Measurements from ENCODE around the gene NDUFV1. TPM values are rescaled to one million over a fixed set of nuclear protein-coding genes. Genes with fewer than 3 reads are reported as not detected.
"Not testable (repeated sequence)": the region's sequence is repeated elsewhere in the genome, so short reads cannot be mapped to it uniquely, and the experiment has no call there.

NDUFV1 gene
- total RNA-seq, 1 donor from 2014 or later, result 121 TPM

DNA sequence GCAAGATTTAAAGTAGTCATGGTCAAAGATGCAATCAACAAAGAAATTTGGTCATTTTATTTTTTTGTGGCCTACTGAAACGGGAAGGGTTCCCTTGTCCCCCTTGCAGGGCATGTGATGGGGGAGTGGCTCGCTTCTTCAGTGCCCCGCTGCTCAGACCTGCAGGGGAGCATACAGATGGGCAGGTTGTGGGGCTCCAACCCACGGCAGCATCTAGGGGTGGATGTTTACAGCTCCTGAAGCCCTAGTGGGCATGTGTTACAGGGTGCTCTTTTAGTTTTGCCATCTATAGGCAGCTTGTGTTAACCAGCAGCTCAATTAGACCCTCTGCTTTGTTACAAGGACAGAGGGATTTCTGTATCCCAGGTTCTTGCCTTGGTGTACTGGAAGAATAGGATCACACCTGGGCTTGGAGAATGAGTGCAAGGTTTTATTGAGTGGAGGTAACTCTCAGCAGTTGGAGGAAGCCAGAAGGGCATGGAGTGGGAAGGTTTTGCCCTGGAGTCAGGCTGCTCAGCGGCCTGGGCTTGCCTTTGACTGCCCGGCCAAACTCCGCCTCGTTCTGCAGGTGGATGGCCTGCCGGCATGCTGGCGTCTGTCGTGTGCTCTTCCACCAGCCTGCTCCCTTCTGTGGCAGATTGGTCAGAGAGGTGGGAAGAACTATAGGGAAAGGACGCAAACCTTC is 13.7 kb upstream of the NDUFV1 start:
- DNase-seq (ENCODE audit: low spot score), result no peak
- H3K4me3 Mint-ChIP-seq (ENCODE audit: unreplicated experiment), result no peak overlapping the region
- TF ChIP-seq, protein P1, sequence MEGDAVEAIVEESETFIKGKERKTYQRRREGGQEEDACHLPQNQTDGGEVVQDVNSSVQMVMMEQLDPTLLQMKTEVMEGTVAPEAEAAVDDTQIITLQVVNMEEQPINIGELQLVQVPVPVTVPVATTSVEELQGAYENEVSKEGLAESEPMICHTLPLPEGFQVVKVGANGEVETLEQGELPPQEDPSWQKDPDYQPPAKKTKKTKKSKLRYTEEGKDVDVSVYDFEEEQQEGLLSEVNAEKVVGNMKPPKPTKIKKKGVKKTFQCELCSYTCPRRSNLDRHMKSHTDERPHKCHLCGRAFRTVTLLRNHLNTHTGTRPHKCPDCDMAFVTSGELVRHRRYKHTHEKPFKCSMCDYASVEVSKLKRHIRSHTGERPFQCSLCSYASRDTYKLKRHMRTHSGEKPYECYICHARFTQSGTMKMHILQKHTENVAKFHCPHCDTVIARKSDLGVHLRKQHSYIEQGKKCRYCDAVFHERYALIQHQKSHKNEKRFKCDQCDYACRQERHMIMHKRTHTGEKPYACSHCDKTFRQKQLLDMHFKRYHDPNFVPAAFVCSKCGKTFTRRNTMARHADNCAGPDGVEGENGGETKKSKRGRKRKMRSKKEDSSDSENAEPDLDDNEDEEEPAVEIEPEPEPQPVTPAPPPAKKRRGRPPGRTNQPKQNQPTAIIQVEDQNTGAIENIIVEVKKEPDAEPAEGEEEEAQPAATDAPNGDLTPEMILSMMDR (IDR thresholded peaks at IDR 0.05), result no peak
- H3K9me3 Mint-ChIP-seq (ENCODE audit: low read depth), result peaks cover 3% of the 10 kb centered on the region
- no peak overlapping the region for H3K27ac Mint-ChIP-seq (ENCODE audit: unreplicated experiment)
- no peaks in the 10 kb centered on the region for H3K36me3 Mint-ChIP-seq (ENCODE audit: low read depth)
- H3K27me3 Mint-ChIP-seq (ENCODE audit: low read depth), result no peaks in the 10 kb centered on the region
- no peaks in the 10 kb centered on the region for H3K4me1 Mint-ChIP-seq (ENCODE audit: low read depth)

DNA sequence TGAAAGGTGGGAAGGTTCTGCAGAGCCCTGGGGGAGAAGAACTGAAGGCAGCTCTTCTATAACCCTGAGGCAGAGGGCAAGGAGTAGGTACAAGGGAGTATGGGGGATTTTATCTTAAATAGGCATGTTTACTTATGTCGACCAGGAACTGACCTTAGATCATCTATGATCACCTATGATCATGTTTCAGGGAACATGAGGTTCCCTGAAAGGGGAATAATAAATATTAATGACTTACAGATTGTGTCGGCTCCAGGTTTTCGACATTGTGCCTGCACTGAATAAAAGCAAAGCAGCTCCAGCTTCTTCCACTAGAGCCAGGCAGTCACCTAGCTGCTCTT is 13.2 kb upstream of the NDUFV1 start:
- H3K36me3 Mint-ChIP-seq (ENCODE audit: low read depth), result no peaks in the 10 kb centered on the region
- no peaks in the 10 kb centered on the region for H3K27me3 Mint-ChIP-seq (ENCODE audit: low read depth)
- no peaks in the 10 kb centered on the region for H3K4me1 Mint-ChIP-seq (ENCODE audit: low read depth)
- no peak for DNase-seq (ENCODE audit: low spot score)
- peaks cover 3% of the 10 kb centered on the region for H3K9me3 Mint-ChIP-seq (ENCODE audit: low read depth)
- no peak overlapping the region for H3K4me3 Mint-ChIP-seq (ENCODE audit: unreplicated experiment)
- TF ChIP-seq, protein P1 (IDR thresholded peaks at IDR 0.05), result no peak
- H3K27ac Mint-ChIP-seq (ENCODE audit: unreplicated experiment), result no peak overlapping the region

DNA sequence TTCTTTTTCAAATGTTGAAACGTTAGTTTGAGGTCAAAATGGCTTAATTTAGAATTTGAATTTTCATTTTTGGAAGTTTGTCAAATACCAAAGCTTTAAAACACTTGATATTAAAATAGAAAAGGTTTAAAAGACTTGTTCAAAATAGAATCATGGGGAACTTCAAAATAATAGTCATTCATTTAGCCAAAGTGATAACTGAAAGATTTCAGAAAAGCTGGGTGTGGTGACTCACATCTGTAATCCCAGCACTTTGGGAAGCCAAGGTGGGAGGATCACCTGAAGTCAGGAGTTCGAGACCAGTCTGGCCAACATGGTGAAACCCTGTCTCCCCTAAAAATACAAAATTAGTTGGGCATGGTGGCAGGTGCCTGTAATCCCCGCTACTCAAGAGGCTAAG is 12.3 kb upstream of the NDUFV1 start:
- Mint-ChIP-seq H3K27ac (ENCODE audit: unreplicated experiment) (no peak overlapping the region), H3K4me3 (ENCODE audit: unreplicated experiment) (no peak overlapping the region), H3K9me3 (ENCODE audit: low read depth) (peaks cover 3% of the 10 kb centered on the region), H3K27me3 (ENCODE audit: low read depth) (no peaks in the 10 kb centered on the region), H3K4me1 (ENCODE audit: low read depth) (no peaks in the 10 kb centered on the region), H3K36me3 (ENCODE audit: low read depth) (no peaks in the 10 kb centered on the region)
- TF ChIP-seq, protein P1 (IDR thresholded peaks at IDR 0.05), result no peak
- no peak for DNase-seq (ENCODE audit: low spot score)

DNA sequence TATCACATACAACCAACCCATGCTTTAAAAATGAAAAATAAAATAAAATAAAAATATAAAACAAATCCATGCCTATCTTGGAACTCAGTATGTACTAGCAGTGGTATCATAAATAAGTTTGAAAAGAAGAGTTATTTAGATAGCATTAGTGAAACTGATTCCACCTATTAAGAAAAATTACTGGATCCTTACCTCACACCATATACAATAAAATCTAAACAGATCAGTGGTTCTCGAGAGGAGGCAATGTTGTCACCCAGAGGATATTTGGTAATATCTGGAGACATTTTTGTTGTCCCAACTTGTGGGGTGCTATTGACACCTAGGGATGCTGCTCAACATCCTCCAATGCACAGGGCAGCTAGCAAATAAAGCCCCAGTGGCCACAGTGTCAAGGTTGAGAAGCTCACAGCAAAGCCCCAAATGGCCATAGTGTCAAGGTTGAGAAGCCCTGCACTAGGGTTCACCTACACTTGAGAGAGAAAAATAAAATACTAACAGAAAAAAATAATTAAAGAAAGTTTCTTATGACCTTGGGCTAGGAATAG is 9.9 kb upstream of the NDUFV1 start:
- TF ChIP-seq, protein P1 (IDR thresholded peaks at IDR 0.05), result no peak
- Mint-ChIP-seq H3K36me3 (ENCODE audit: low read depth) (no peaks in the 10 kb centered on the region), H3K4me3 (ENCODE audit: unreplicated experiment) (no peak overlapping the region), H3K9me3 (ENCODE audit: low read depth) (peaks cover 3% of the 10 kb centered on the region), H3K27me3 (ENCODE audit: low read depth) (peaks cover 3% of the 10 kb centered on the region), H3K4me1 (ENCODE audit: low read depth) (no peaks in the 10 kb centered on the region), H3K27ac (ENCODE audit: unreplicated experiment) (no peak overlapping the region)
- no peak for DNase-seq (ENCODE audit: low spot score)

DNA sequence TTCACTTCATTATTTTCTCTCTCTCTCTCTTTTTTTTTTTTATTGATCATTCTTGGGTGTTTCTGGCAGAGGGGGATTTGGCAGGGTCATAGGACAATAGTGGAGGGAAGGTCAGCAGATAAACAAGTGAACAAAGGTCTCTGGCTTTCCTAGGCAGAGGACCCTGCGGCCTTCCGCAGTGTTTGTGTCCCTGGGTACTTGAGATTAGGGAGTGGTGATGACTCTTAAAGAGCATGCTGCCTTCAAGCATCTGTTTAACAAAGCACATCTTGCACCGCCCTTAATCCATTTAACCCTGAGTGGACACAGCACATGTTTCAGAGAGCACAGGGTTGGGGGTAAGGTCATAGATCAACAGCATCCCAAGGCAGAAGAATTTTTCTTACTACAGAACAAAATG is 9.3 kb upstream of the NDUFV1 start:
- not testable (repeated sequence) for H3K4me1 Mint-ChIP-seq (ENCODE audit: low read depth); H3K36me3 Mint-ChIP-seq (ENCODE audit: low read depth)

DNA sequence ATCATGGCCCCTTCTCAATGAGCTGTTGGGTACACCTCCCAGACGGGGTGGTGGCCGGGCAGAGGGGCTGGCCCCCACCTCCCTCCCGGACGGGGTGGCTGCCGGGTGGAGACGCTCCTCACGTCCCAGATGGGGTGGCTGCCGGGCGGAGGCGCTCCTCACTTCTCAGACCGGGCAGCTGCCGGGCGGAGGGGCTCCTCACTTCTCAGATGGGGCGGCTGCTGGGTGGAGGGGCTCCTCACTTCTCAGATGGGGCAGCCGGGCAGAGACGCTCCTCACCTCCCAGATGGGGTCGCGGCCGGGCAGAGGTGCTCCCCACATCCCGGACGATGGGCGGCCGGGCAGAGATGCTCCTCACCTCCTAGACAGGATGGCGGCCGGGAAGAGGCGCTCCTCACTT is 8.8 kb upstream of the NDUFV1 start:
- H3K4me3 Mint-ChIP-seq (ENCODE audit: unreplicated experiment); H3K27me3 Mint-ChIP-seq (ENCODE audit: low read depth); H3K9me3 Mint-ChIP-seq (ENCODE audit: low read depth); H3K36me3 Mint-ChIP-seq (ENCODE audit: low read depth); DNase-seq (ENCODE audit: low spot score); H3K27ac Mint-ChIP-seq (ENCODE audit: unreplicated experiment); H3K4me1 Mint-ChIP-seq (ENCODE audit: low read depth): not testable (repeated sequence)

More for the DNA sequence above, 9.3 kb upstream of the NDUFV1 start:
- H3K27ac Mint-ChIP-seq (ENCODE audit: unreplicated experiment); H3K9me3 Mint-ChIP-seq (ENCODE audit: low read depth); H3K4me3 Mint-ChIP-seq (ENCODE audit: unreplicated experiment); DNase-seq (ENCODE audit: low spot score); H3K27me3 Mint-ChIP-seq (ENCODE audit: low read depth): not testable (repeated sequence)
